MCF 10A (cell line): ENCODE data around the gene RSPRY1. TPM values are rescaled to one million over a fixed set of nuclear protein-coding genes. Genes with fewer than 3 reads are reported as not detected.

Source experiments
- BruUV-seq: library from RNA; stranded (reverse); fragments of 400-500 nt; replicated peaks from 2 replicates; lab custom pipeline; 2021; lab: Mats Ljungman, UMichigan
- CTCF ChIA-PET: fragments of 300-600 bp; sonication (Branson Sonifier 250); formaldehyde crosslinking; extraction: SDS; loops from one replicate; lab custom pipeline; 2021; ENCODE audit warnings: antibody characterized with exemption, inconsistent platforms; lab: Yijun Ruan, JAX
- POLR2A ChIA-PET: fragments of 300-600, 350-650 bp; sonication (Branson Sonifier 250); formaldehyde crosslinking; extraction: SDS; loops from one replicate; lab custom pipeline; 2020; ENCODE audit warnings: antibody characterized with exemption, inconsistent platforms; lab: Yijun Ruan, JAX
- DNase-seq: peaks from one replicate; pipeline ENCODE4 v3.0.0-alpha.2; 2018; ENCODE audit not compliant: unreplicated experiment
- H3K27ac Mint-ChIP-seq: one replicate; pipeline ENCODE4 v1.8.0; 2022; ENCODE audit warnings: mild to moderate bottlenecking, low read depth, mixed read lengths; ENCODE audit not compliant: unreplicated experiment
- H3K27me3 Mint-ChIP-seq: one replicate; pipeline ENCODE4 v1.8.0; 2022; ENCODE audit warnings: mixed read lengths; ENCODE audit not compliant: insufficient read depth, unreplicated experiment
- H3K36me3 Mint-ChIP-seq: one replicate; pipeline ENCODE4 v1.8.0; 2022; ENCODE audit warnings: mild to moderate bottlenecking, moderate library complexity, mixed read lengths; ENCODE audit not compliant: insufficient read depth, unreplicated experiment
- H3K4me1 Mint-ChIP-seq: one replicate; pipeline ENCODE4 v1.8.0; 2022; ENCODE audit warnings: mixed read lengths; ENCODE audit not compliant: insufficient read depth, unreplicated experiment
- H3K4me3 Mint-ChIP-seq: one replicate; pipeline ENCODE4 v1.8.0; 2022; ENCODE audit warnings: mild to moderate bottlenecking, moderate library complexity, mixed read lengths; ENCODE audit not compliant: unreplicated experiment
- H3K9me3 Mint-ChIP-seq: one replicate; pipeline ENCODE4 v1.8.0; 2022; ENCODE audit warnings: mixed read lengths; ENCODE audit not compliant: unreplicated experiment
- CTCF ChIP-seq: fragments of 200-600 bp; IDR thresholded peaks from one replicate; pipeline ENCODE4 v1.8.0; 2022; ENCODE audit warnings: antibody characterized with exemption, mild to moderate bottlenecking; ENCODE audit not compliant: unreplicated experiment
- intact Hi-C: fragments of 100-400 bp; cut with micrococcal nuclease; formaldehyde crosslinking; loops from 2 replicates; pipeline ENCODE4 v1.14.1; 2022
- total RNA-seq: library from RNA; stranded (reverse); gene quantifications from 2 replicates; pipeline ENCODE4 v1.2.3, GENCODE V29; 2022

RSPRY1 gene
- total RNA-seq, 1 experiment from 2014 or later: 55.9 TPM

GRCh38 chr16:57149391-57149790 lies 36.7 kb upstream of the RSPRY1 start:
- no peaks in the 10 kb centered on the region for H3K4me1 Mint-ChIP-seq
- H3K36me3 Mint-ChIP-seq: peaks cover 27% of the 10 kb centered on the region
- H3K9me3 Mint-ChIP-seq: no peaks in the 10 kb centered on the region
- no peak overlapping the region for H3K4me3 Mint-ChIP-seq
- TF ChIP-seq CTCF: no peak
- no peak for DNase-seq
- intact Hi-C loops: no loop called here
- H3K27me3 Mint-ChIP-seq: no peaks in the 10 kb centered on the region
- H3K27ac Mint-ChIP-seq: no peak overlapping the region
- no TSS peak for BruUV-seq
- POLR2A ChIA-PET: interaction anchor here (0.9 to 1.3 kb wide), 2 partner anchors 10 to 11 kb away, joined by 3 to 4 read pairs; no protein-coding TSS in a partner anchor
- CTCF ChIA-PET: interaction anchor here (0.6 to 1.3 kb wide), 5 partner anchors 56 to 497 kb away, joined by 3 to 4 read pairs (median 4); no protein-coding TSS in a partner anchor

- intact Hi-C loops: no loop called here
- Mint-ChIP-seq H3K27ac (no peak overlapping the region), H3K4me3 (no peak overlapping the region), H3K27me3 (no peaks in the 10 kb centered on the region), H3K36me3 (peaks cover 37% of the 10 kb centered on the region), H3K4me1 (no peaks in the 10 kb centered on the region), H3K9me3 (no peaks in the 10 kb centered on the region)
- no peak for DNase-seq
- POLR2A ChIA-PET: interaction anchor here (1.0 to 1.1 kb wide), 2 partner anchors 19 to 50 kb away, joined by 3 read pairs; no protein-coding TSS in a partner anchor
- CTCF ChIA-PET: interaction anchor here (0.8 to 1.3 kb wide), 4 partner anchors 11 to 66 kb away, joined by 3 to 6 read pairs (median 4); partner anchors contain the start of gene CPNE2
- TF ChIP-seq CTCF: no peak
- no TSS peak for BruUV-seq
These were observed 35.3 kb upstream of the RSPRY1 start for GRCh38 chr16:57150682-57151330.

GRCh38 chr16:57151369-57151768 lies 34.8 kb upstream of the RSPRY1 start:
- H3K4me1 Mint-ChIP-seq: no peaks in the 10 kb centered on the region
- no peak overlapping the region for H3K27ac Mint-ChIP-seq
- no peak for TF ChIP-seq CTCF
- no TSS peak for BruUV-seq
- H3K4me3 Mint-ChIP-seq: no peak overlapping the region
- H3K36me3 Mint-ChIP-seq: peaks cover 42% of the 10 kb centered on the region
- intact Hi-C loops: no loop called here
- CTCF ChIA-PET: interaction anchor here (0.9 to 1.3 kb wide), 4 partner anchors 10 to 67 kb away, joined by 4 to 6 read pairs (median 4); partner anchors contain the start of gene CPNE2
- no peaks in the 10 kb centered on the region for H3K9me3 Mint-ChIP-seq
- POLR2A ChIA-PET: interaction anchor here (0.6 to 1.1 kb wide), 2 partner anchors 11 to 20 kb away, joined by 3 to 4 read pairs; no protein-coding TSS in a partner anchor
- no peak for DNase-seq
- H3K27me3 Mint-ChIP-seq: no peaks in the 10 kb centered on the region
